CD1c-positive myeloid dendritic cell (primary cell): ENCODE measurements around the gene CTSG.
"Not testable (repeated sequence)": the region's sequence is repeated elsewhere in the genome, so short reads cannot be mapped to it uniquely, and the experiment has no call there.

ENCODE experiments used
- DNase-seq: peaks from one replicate; pipeline ENCODE4 v3.0.0-alpha.2; 2016; ENCODE audit errors: extremely low spot score

CTSG gene

DNA sequence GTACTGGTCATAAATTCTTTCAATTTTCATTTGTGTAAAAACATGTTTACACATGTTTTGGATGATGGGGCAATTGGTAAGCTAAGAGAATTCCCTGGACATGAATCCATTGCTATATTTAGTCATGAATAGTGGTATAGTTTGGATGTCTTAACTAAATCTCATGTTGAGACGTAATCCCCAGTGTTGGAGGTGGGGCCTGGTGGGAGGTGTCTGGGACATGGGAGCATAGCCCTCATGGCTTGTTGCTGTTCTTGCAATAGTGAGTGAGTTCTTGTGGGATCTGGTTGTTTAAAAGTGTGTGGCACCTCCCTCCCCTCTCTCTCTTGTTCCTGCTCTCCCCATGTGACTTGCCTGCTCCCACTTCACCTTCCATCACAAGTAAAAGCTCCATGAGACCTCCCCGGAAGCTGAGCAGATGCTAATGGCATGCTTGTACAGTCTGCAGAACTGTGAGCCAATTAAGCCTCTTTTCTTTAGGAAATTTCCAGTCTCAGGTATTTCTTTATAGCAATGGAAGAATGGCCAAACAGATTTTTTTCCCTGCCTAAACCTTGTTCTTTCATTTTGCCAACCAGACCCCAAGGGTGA lies 33.6 kb downstream of the CTSG start:
- DNase-seq = no peak

DNA sequence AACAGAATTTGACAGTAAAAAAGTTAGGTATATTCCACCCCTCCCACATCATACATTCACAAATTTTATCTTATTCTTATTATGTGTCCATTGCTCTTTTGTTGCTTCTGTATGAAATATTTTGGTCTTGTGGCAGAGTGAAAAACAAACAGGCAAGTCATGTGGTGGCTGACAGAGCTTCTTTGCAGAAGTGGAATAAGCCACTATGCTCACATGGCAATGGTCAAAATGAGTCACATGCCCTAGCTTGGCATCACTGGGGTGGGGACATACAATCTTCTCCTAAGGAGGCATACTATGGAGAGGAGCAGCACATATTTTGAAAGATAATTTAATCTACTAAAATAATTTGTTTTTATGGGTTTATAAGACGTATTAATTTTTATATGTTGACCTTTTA lies 40.3 kb downstream of the CTSG start:
- DNase-seq = peak; percentile 41

DNA sequence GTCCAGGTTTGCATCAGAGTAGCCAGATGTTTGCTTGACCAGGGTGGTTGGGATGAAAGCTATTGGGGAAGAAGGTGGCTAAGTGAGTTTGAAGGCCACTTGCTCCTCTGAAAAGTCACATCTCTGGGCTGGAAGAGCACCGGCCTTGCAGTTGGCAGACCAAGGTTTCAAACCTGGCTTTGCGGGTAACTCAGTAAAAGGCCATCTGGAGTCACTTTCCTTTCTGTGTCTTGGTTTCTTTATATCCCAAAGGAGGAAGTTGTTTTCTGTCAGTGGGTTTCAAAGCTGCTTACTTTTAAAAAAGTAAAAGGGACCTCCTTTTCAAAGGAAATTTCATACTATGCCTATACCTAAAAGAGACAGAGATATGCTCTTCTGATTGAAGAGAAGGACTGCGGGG lies 41.8 kb downstream of the CTSG start:
- DNase-seq = peak; percentile 1

DNA sequence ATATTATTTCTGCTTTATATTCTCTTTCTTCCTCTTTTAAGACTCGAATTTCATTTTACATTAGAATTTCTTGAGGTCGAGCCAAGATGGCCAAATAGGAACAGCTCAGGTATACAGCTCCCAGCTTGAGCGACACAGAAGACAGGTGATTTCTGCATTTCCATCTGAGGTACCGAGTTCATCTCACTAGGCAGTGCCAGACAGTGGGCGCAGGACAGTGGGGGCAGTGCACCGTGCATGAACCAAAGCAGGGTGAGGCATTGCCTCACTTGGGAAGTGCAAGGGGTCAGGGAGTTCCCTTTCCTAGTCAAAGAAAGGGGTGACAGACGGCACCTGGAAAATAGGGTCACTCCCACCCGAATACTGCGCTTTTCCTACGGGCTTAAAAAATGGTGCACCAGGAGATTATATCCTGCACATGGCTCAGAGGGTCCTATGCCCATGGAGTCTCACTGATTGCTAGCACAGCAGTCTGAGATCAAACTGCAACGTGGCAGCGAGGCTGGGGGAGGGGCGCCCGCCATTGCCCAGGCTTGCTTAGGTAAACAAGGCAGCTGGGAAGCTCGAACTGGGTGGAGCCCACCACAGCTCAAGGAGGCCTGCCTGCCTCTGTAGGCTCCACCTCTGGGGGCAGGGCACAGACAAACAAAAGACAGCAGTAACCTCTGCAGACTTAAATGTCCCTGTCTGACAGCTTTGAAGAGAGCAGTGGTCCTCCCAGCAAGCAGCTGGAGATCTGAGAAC lies 50.0 kb downstream of the CTSG start:
- not testable (repeated sequence) for DNase-seq
